ENCODE results near the gene SEPTIN3. TPM values are rescaled to one million over a fixed set of nuclear protein-coding genes. Genes with fewer than 3 reads are reported as not detected.

SEPTIN3 gene
- polyA plus RNA-seq, 1 of the 3 experiments (the other 2 are of a cell fraction): 0.35 TPM

GRCh38 chr22:41952713-41953112 lies 16.5 kb upstream of the SEPTIN3 start:
- Histone ChIP-seq H3K36me3 (replicated peaks in 1 of 2; ENCODE audit: control insufficient read depth in 1 of 2, insufficient read depth in 2 of 2, low read length in 1 of 2) (no peaks in the 10 kb centered on the region), H3K27ac (ENCODE audit: low read depth in 2 of 2, low read length in 1 of 2) (peak overlapping the region in 1 of 2 experiments; percentile 73; a peak in 2 of 4 replicates), H3K9me3 (no peaks in the 10 kb centered on the region), H3K9me2 (no peaks in the 10 kb centered on the region), H3K4me1 (ENCODE audit: control insufficient read depth in 1 of 2, insufficient read depth in 2 of 2, low read depth in 1 of 2, low read length in 1 of 2) (peaks cover 0 to 19% of the 10 kb centered on the region in 2 experiments; a peak in 1 of 4 replicates), H3K4me3 (ENCODE audit: low read depth in 2 of 2, low read length in 1 of 2) (no peak overlapping the region; a peak in 1 of 4 replicates), H3K79me2 (ENCODE audit: insufficient read depth) (no peaks in the 10 kb centered on the region), H3K4me2 (no peak overlapping the region), H4K20me1 (ENCODE audit: insufficient read depth) (no peaks in the 10 kb centered on the region), H2AFZ (ENCODE audit: low read depth) (no peak overlapping the region), H3K27me3 (ENCODE audit: insufficient read depth) (no peaks in the 10 kb centered on the region), H3K9ac (no peak overlapping the region), H3F3A (replicated peaks; ENCODE audit: insufficient read depth) (no peaks in the 10 kb centered on the region)
- ChIA-PET POLR2A (no interaction called here), CTCF (interaction anchor here (0.6 to 2.4 kb wide), 8 partner anchors 10 to 265 kb away, joined by 3 to 10 read pairs (median 5); partner anchors contain the start of gene SEPTIN3)
- TF ChIP-seq RCOR1 (IDR thresholded peaks at IDR 0.05; ENCODE audit: low read length) (no peak), JUND (IDR thresholded peaks at IDR 0.05) (no peak), CHD2 (IDR thresholded peaks at IDR 0.05; ENCODE audit: low read length, partially characterized antibody) (no peak), GATA2 (CRISPR knock-in tag; IDR thresholded peaks at IDR 0.05) (no peak), GABPA (IDR thresholded peaks at IDR 0.05; ENCODE audit: low read depth) (no peak)
- WGBS (ENCODE audit: low lambda C conversion rate): no CpG with 5 or more reads among the region's 2 CpGs
- no peak for DNase-seq

GRCh38 chr22:41957941-41958556 lies 11.2 kb upstream of the SEPTIN3 start:
- Histone ChIP-seq H3K4me3 (ENCODE audit: low read depth in 2 of 2, low read length in 1 of 2) (peak overlapping the region in 1 of 2 experiments; percentile 50; a peak in 1 of 4 replicates), H4K20me1 (ENCODE audit: insufficient read depth) (no peaks in the 10 kb centered on the region)
- CTCF ChIA-PET: interaction anchor here (0.8 to 1.1 kb wide), 2 partner anchors 11 to 389 kb away, joined by 3 to 6 read pairs; partner anchors contain the start of gene SEPTIN3

GRCh38 chr22:41963453-41964111 lies 5.7 kb upstream of the SEPTIN3 start:
- Histone ChIP-seq H3K4me3 (ENCODE audit: low read depth in 2 of 2, low read length in 1 of 2) (no peak overlapping the region), H3K9ac (no peak overlapping the region), H3K9me2 (no peaks in the 10 kb centered on the region), H3F3A (replicated peaks; ENCODE audit: insufficient read depth) (no peaks in the 10 kb centered on the region), H3K9me3 (no peaks in the 10 kb centered on the region), H3K79me2 (ENCODE audit: insufficient read depth) (no peaks in the 10 kb centered on the region), H3K27me3 (ENCODE audit: insufficient read depth) (no peaks in the 10 kb centered on the region), H4K20me1 (ENCODE audit: insufficient read depth) (no peaks in the 10 kb centered on the region), H3K4me2 (no peak overlapping the region), H3K27ac (ENCODE audit: low read depth in 2 of 2, low read length in 1 of 2) (no peak overlapping the region), H2AFZ (ENCODE audit: low read depth) (no peak overlapping the region), H3K4me1 (ENCODE audit: control insufficient read depth in 1 of 2, insufficient read depth in 2 of 2, low read depth in 1 of 2, low read length in 1 of 2) (peaks cover 0 to 9% of the 10 kb centered on the region in 2 experiments; a peak in 1 of 4 replicates), H3K36me3 (replicated peaks in 1 of 2; ENCODE audit: control insufficient read depth in 1 of 2, insufficient read depth in 2 of 2, low read length in 1 of 2) (no peaks in the 10 kb centered on the region)
- CTCF ChIA-PET: no interaction called here
- TF ChIP-seq MXI1 (IDR thresholded peaks at IDR 0.05; ENCODE audit: low read depth, low read length) (no peak), YY1 (IDR thresholded peaks at IDR 0.05; ENCODE audit: low read depth) (no peak), FOSL2 (IDR thresholded peaks at IDR 0.05; ENCODE audit: borderline replicate concordance, low read depth) (no peak), EP300 (IDR thresholded peaks at IDR 0.05; ENCODE audit: borderline replicate concordance in 1 of 2, low read depth in 1 of 2, low read length in 1 of 2) (no peak), JUND (IDR thresholded peaks at IDR 0.05) (no peak), IRF3 (IDR thresholded peaks at IDR 0.05; ENCODE audit: low read depth, low read length) (no peak), GATA2 (CRISPR knock-in tag; IDR thresholded peaks at IDR 0.05) (no peak), SIN3A (IDR thresholded peaks at IDR 0.05; ENCODE audit: borderline replicate concordance, low read depth, low read length) (no peak), MAX (IDR thresholded peaks at IDR 0.05; ENCODE audit: low read depth) (no peak), POLR2AphosphoS5 (IDR thresholded peaks at IDR 0.05; ENCODE audit: low read depth, low read length) (no peak), FOXJ3 (CRISPR knock-in tag; IDR thresholded peaks at IDR 0.05) (no peak), GABPA (IDR thresholded peaks at IDR 0.05; ENCODE audit: low read depth) (no peak)
- no peak for DNase-seq
- POLR2A ChIA-PET: no interaction called here
- 87% methylated on average over 5 of the region's 9 CpGs for WGBS (ENCODE audit: low lambda C conversion rate)

More at GRCh38 chr22:41957941-41958556, 11.2 kb upstream of the SEPTIN3 start:
- no peak for DNase-seq
- H3K36me3 ChIP-seq (replicated peaks in 1 of 2; ENCODE audit: control insufficient read depth in 1 of 2, insufficient read depth in 2 of 2, low read length in 1 of 2): no peaks in the 10 kb centered on the region
- 81% methylated on average over 8 of the region's 23 CpGs for WGBS (ENCODE audit: low lambda C conversion rate)
- H2AFZ ChIP-seq (ENCODE audit: low read depth): no peak overlapping the region
- H3K9me3 ChIP-seq: no peaks in the 10 kb centered on the region
- peaks cover 0 to 9% of the 10 kb centered on the region in 2 experiments; a peak in 1 of 4 replicates for H3K4me1 ChIP-seq (ENCODE audit: control insufficient read depth in 1 of 2, insufficient read depth in 2 of 2, low read depth in 1 of 2, low read length in 1 of 2)
- no peaks in the 10 kb centered on the region for H3K27me3 ChIP-seq (ENCODE audit: insufficient read depth)
- TF ChIP-seq MEF2A (IDR thresholded peaks at IDR 0.05; ENCODE audit: borderline replicate concordance, low read depth): no peak
- TF ChIP-seq FOXJ3 (CRISPR knock-in tag; IDR thresholded peaks at IDR 0.05): no peak
- TF ChIP-seq SMC3 (IDR thresholded peaks at IDR 0.05; ENCODE audit: low read depth, low read length): no peak
- H3K4me2 ChIP-seq: no peak overlapping the region
- no peaks in the 10 kb centered on the region for H3F3A ChIP-seq (replicated peaks; ENCODE audit: insufficient read depth)
- H3K79me2 ChIP-seq (ENCODE audit: insufficient read depth): no peaks in the 10 kb centered on the region
- POLR2A ChIA-PET: no interaction called here
- H3K9ac ChIP-seq: no peak overlapping the region
- no peaks in the 10 kb centered on the region for H3K9me2 ChIP-seq
- H3K27ac ChIP-seq (ENCODE audit: low read depth in 2 of 2, low read length in 1 of 2): no peak overlapping the region

Data from SK-N-SH (cell line).